ENCODE measurements around the gene OR13A1. TPM values are rescaled to one million over a fixed set of nuclear protein-coding genes. Genes with fewer than 3 reads are reported as not detected.
A peak's percentile ranks its signal among the peaks of the same experiment; 100 is the strongest.
"Not testable (repeated sequence)": the region's sequence is repeated elsewhere in the genome, so short reads cannot be mapped to it uniquely, and the experiment has no call there.

The OR13A1 gene
- not detected in 2 replicates for total RNA-seq (2014; rRNA removed; shearing (Covaris generic))
- polyA plus RNA-seq (2015; cell fraction: cytosol; rRNA removed) = 0.05 TPM in 1 of 2 replicates, not detected in the other
- polyA plus RNA-seq (2015; cell fraction: nucleus; rRNA removed) = not detected in 2 replicates

GRCh38 chr10:45315508-45315907 is at the start of gene OR13A1:
Gene OR13A1, minus strand, starts transcription at chr10:45315608. Its CDS starts 11,186 bp downstream, at chr10:45304422.
- no peak for DNase-seq (ENCODE audit: low read depth)

- not testable (repeated sequence) for DNase-seq (ENCODE audit: low read depth)
These were observed 46.8 kb upstream of the OR13A1 start for GRCh38 chr10:45361983-45362799.

GRCh38 chr10:45358961-45359360 is 43.6 kb upstream of the OR13A1 start:
- DNase-seq (ENCODE audit: low read depth) = not testable (repeated sequence)

- no peak for DNase-seq (ENCODE audit: low read depth)
These were observed 40.1 kb upstream of the OR13A1 start for GRCh38 chr10:45355494-45355893.

- peak; percentile 62 for DNase-seq (ENCODE audit: low read depth)
These were observed 38.9 kb upstream of the OR13A1 start for GRCh38 chr10:45354261-45354660.

- DNase-seq (ENCODE audit: low read depth) = peak; percentile 44
These were observed 37.8 kb upstream of the OR13A1 start for GRCh38 chr10:45353186-45353585.

- not testable (repeated sequence) for DNase-seq (ENCODE audit: low read depth)
These were observed 32.9 kb upstream of the OR13A1 start for GRCh38 chr10:45348196-45348765.

GRCh38 chr10:45347464-45347863 is 32.1 kb upstream of the OR13A1 start:
- not testable (repeated sequence) for DNase-seq (ENCODE audit: low read depth)

- not testable (repeated sequence) for DNase-seq (ENCODE audit: low read depth)
These were observed 31.4 kb upstream of the OR13A1 start for GRCh38 chr10:45346652-45347335.

GRCh38 chr10:45340420-45340819 is 25.0 kb upstream of the OR13A1 start:
- DNase-seq (ENCODE audit: low read depth) = not testable (repeated sequence)

GRCh38 chr10:45339894-45340293 is 24.5 kb upstream of the OR13A1 start:
- no peak for DNase-seq (ENCODE audit: low read depth)

- not testable (repeated sequence) for DNase-seq (ENCODE audit: low read depth)
These were observed 16.4 kb upstream of the OR13A1 start for GRCh38 chr10:45331824-45332223.

GRCh38 chr10:45326864-45327263 is 11.5 kb upstream of the OR13A1 start:
- not testable (repeated sequence) for DNase-seq (ENCODE audit: low read depth)

- DNase-seq (ENCODE audit: low read depth) = no peak
These were observed 9.7 kb upstream of the OR13A1 start for GRCh38 chr10:45325116-45325515.

- DNase-seq (ENCODE audit: low read depth) = no peak
These were observed 4.3 kb upstream of the OR13A1 start for GRCh38 chr10:45319702-45320101.

- no peak for DNase-seq (ENCODE audit: low read depth)
These were observed 2.0 kb downstream of the OR13A1 start for GRCh38 chr10:45313264-45313873.

- DNase-seq (ENCODE audit: low read depth) = no peak
These were observed 6.7 kb downstream of the OR13A1 start for GRCh38 chr10:45308707-45309106.

GRCh38 chr10:45302573-45302972 is 12.8 kb downstream of the OR13A1 start:
- DNase-seq (ENCODE audit: low read depth) = no peak

GRCh38 chr10:45298341-45298955 is 17.0 kb downstream of the OR13A1 start:
- DNase-seq (ENCODE audit: low read depth) = not testable (repeated sequence)

- DNase-seq (ENCODE audit: low read depth) = no peak
These were observed 20.7 kb downstream of the OR13A1 start for GRCh38 chr10:45294681-45295080.

GRCh38 chr10:45286980-45287379 is 28.4 kb downstream of the OR13A1 start:
- no peak for DNase-seq (ENCODE audit: low read depth)

Measured in HT1080 (cell line).